Pancreas (tissue), 10 donors: ENCODE data around the gene TH. TPM values are rescaled to one million over a fixed set of nuclear protein-coding genes. Genes with fewer than 3 reads are reported as not detected.

Source experiments
- ATAC-seq, 4 donors: fragments of 200-7000 bp; cut with Tn5 transposase; one replicate each; pipeline versions ENCODE4 v1.8.0 to v1.9.1; 2020; ENCODE audit warnings: mild to moderate bottlenecking in 4 of 4, moderate library complexity in 4 of 4
- DNase-seq, 6 donors: peaks; one replicate each; pipeline ENCODE4 v3.0.0-alpha.2; 2020
- FAIRE-seq: peaks from 2 replicates; lab custom pipeline; 2012; peaks lifted over from hg19 to GRCh38; lab: Jason Lieb, UNC
- H3K27ac ChIP-seq, 4 donors: fragments of 200-600 bp; sonication (generic); 1 replicate in 3 of 4; 2 replicates in 1 of 4; pipeline versions ENCODE4 v1.5.0 to v1.8.0; 2020
- H3K27me3 ChIP-seq, 4 donors: fragments of 200-600 bp; one replicate each; pipeline ENCODE4 v1.8.0; 2021
- H3K36me3 ChIP-seq, 3 donors: fragments of 200-600 bp; sonication (generic) in 1 of 3; one replicate each; pipeline versions ENCODE4 v1.5.0 to v1.8.0; 2020 to 2021
- H3K4me1 ChIP-seq, 3 donors: fragments of 200-600 bp; one replicate each; pipeline ENCODE4 v1.8.0; 2021
- H3K4me3 ChIP-seq, 4 donors: fragments of 200-600 bp; sonication (generic) in 2 of 4; one replicate each; pipeline versions ENCODE4 v1.5.0 to v1.8.0; 2020 to 2021
- H3K9me3 ChIP-seq, 4 donors: fragments of 200-600 bp; one replicate each; pipeline ENCODE4 v1.8.0; 2021
- CTCF ChIP-seq, 4 donors: fragments of 200-600 bp; sonication (generic) in 3 of 4; IDR thresholded peaks; one replicate each; pipeline versions ENCODE4 v1.5.0 to v1.8.0; 2021; ENCODE audit warnings: antibody characterized with exemption in 4 of 4
- WGBS, 2 donors: extraction: QIAGEN DNeasy Blood & Tissue Kit; methylation state at CpG; one replicate each; pipeline ENCODE4 v1.1.7; 2013; 5-methylcytosine and 5-hydroxymethylcytosine counted together
- intact Hi-C, 3 donors: fragments of 100-400 bp; cut with DNase I; formaldehyde crosslinking; loops; one replicate each; pipeline versions ENCODE4 v1.11.1 to v1.14.2; 2022
- polyA plus RNA-seq, 2 donors: library from polyadenylated mRNA; stranded (reverse); fragments of 200-250 nt; gene quantifications; one replicate each; pipeline ENCODE4 v1.2.3, GENCODE V29; 2013
- total RNA-seq, 6 donors: library from RNA; stranded (reverse); fragmentation: NEBNext Ultra II Directional in 4 of 6; extraction: Animal tissue kit (Norgen Biotek cat#: 25700) in 4 of 6; gene quantifications; one replicate each; pipeline versions ENCODE4 v1.2.1 to v1.2.4, GENCODE V29; 2021 to 2023
- donor health status: healthy with polysubstance abuse.
- donor health status: DM: no; HTN: no; CAD: no; lungs with moderate emphysema.
- donor health status: DM: no; HTN: no; CAD: no.
- donor health status: control.
- donor health status: control.
- donor health status: Bipolar disorder and iron deficiency.
- donor health status: DM: yes; HTN: yes; CAD: no.
- donor health status: DM: no; HTN: no; CAD: no.
- donor health status: DM: no; HTN: no; CAD: no.
- donor health status: DM: yes; HTN: yes; CAD: no.

Gene TH
- total and polyA plus RNA-seq, 8 donors, result 0.19 to 2.5 (median 0.38) TPM; not detected in 2

GRCh38 chr11:2172676-2173075, 1.1 kb upstream of the TH start:
- no peaks in the 10 kb centered on the region for H3K9me3 ChIP-seq
- FAIRE-seq (no peak), DNase-seq (no peak), ATAC-seq (no peak)
- intact Hi-C loops, result no loop called here
- H3K4me3 ChIP-seq, result no peak overlapping the region
- H3K27ac ChIP-seq, result no peak overlapping the region
- WGBS, 2 donors, result 79 to 87% methylated on average over 12 of the region's 12 CpGs
- no peak for TF ChIP-seq CTCF (IDR thresholded peaks at IDR 0.05)
- no peaks in the 10 kb centered on the region for H3K4me1 ChIP-seq
- no peaks in the 10 kb centered on the region for H3K27me3 ChIP-seq
- no peaks in the 10 kb centered on the region for H3K36me3 ChIP-seq

DNA sequence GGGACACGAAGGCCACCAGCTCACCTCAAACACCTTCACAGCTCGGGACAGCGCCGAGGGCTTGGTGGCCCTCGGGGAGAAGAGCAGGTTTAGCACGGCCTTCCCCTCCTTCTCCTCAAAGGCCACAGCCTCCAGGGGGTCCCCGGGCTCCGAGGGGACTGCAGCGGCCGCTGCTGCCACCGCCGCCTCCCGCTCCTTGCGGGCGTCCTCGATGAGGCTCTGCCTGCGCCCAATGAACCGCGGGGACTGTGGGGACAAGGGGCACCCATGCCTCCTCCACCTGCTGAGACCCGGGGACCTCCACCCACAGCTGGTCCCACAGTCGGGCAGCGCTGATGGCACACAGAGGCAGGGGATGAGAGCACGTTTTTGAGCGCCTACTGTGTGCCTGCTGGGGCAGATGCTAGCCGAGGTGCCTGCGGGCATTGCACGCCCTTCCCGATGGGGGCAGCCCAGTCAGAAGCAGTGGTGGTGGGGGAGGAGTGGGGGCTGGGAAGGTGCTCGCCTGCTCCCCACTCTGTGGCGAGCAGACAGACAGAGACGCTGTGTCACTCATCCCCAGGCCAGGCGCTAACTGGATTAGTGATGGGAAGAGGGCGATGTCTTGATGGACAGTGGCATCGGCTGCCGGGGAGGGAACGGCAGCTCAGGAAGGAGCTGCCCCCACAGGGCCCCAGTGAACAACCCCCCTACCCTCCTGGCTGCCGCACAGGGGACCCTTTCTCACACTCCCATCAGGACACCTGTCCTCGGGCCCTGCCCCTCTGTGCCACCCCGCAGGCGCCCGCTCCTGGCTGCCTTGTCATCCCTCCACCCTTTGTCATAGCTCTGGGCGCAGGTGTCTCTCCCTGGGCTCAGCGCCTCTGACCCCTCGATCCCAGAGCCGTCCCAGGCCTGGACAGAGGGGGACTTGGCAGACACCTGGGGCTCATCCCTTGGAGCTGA, 1.7 kb downstream of the TH start:
- FAIRE-seq, result no peak
- DNase-seq, result no peak
- intact Hi-C loops, result no loop called here
- Histone ChIP-seq H3K4me1 (peaks cover 0 to 4% (median 0%) of the 10 kb centered on the region in 3 donors), H3K9me3 (no peaks in the 10 kb centered on the region), H3K36me3 (no peaks in the 10 kb centered on the region), H3K27me3 (no peaks in the 10 kb centered on the region), H3K4me3 (no peak overlapping the region), H3K27ac (no peak overlapping the region)
- ATAC-seq, result no peak
- WGBS, 2 donors, result 56 to 69% methylated on average over 38 to 45 of the region's 45 CpGs
- no peak for TF ChIP-seq CTCF (IDR thresholded peaks at IDR 0.05)

DNA sequence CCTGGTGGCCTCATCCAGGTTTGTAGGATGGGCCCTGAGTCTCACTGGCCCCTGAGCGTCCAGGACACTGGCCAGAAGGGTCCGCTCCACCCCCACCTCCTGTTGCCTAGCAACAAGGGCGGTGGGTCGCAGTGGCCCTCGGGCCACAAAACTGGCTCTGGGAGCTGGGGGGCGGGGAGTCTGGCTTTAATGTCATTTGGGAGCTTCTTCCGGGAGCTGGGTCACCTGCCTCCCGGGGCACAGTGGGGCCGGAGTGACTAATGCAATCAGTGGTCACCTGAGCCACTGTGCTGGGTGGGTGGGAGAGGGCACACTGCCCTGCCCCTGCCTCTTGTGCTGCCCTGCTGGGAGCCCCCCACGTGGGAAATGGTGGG, 2.6 kb downstream of the TH start:
- no peaks in the 10 kb centered on the region for H3K36me3 ChIP-seq

DNA sequence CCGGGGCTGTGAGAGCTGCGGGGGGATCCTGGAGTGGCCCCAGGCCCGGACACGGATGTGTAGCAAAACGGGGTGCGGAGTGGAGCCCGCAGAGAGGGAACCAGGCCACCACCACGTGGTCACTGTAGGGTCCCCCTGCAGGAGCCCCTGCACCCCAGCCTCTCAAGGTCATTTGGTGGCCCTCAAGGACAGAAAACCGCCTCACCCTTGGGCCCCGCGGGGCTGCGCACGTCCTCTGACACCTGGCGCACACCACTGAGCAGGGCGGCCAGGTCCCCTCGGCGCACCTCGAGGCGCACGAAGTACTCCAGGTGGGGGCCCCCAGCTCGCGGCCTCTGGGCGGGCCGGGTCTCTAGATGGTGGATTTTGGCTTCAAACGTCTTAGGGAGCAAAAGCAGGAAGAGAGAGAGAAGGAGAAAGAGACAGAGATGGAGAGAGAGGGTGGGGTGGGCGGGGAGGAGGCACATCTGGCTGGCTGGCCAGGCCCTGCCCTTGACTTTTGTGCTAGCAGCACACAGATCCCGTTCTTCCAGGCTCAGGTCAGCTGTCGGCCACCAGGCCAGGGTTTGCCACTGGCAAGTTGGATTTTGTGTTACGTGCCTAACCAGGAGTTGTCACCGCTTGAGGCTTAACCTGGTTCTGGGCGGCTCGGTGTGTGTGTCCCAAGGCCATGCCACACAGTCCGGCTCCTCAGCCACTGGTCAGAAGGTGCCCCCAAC, 3.2 kb downstream of the TH start:
- Histone ChIP-seq H3K4me1 (peaks cover 0 to 4% (median 0%) of the 10 kb centered on the region in 3 donors), H3K9me3 (no peaks in the 10 kb centered on the region), H3K27ac (no peak overlapping the region), H3K4me3 (no peak overlapping the region), H3K36me3 (no peaks in the 10 kb centered on the region), H3K27me3 (no peaks in the 10 kb centered on the region)
- intact Hi-C loops, result no loop called here
- FAIRE-seq (no peak), ATAC-seq (no peak), DNase-seq (no peak)
- WGBS, 2 donors, result 56 to 68% methylated on average over 33 of the region's 33 CpGs
- no peak for TF ChIP-seq CTCF (IDR thresholded peaks at IDR 0.05)

More for the DNA sequence above, 2.6 kb downstream of the TH start:
- FAIRE-seq, result no peak
- no peak for ATAC-seq
- Histone ChIP-seq H3K27ac (no peak overlapping the region), H3K4me3 (no peak overlapping the region), H3K27me3 (no peaks in the 10 kb centered on the region), H3K4me1 (peaks cover 0 to 4% (median 0%) of the 10 kb centered on the region in 3 donors), H3K9me3 (no peaks in the 10 kb centered on the region)
- 41 to 58% methylated on average over 9 to 10 of the region's 10 CpGs for WGBS, 2 donors
- intact Hi-C loops, result no loop called here
- no peak for DNase-seq
- no peak for TF ChIP-seq CTCF (IDR thresholded peaks at IDR 0.05)
